Vagina (tissue), 2 donors: ENCODE results near the gene RPS6KA2.

ENCODE experiments used
- CTCF ChIP-seq, 3 experiments: fragments of 450-650 bp in 2 of 3; fragments of 200-600 bp in 1 of 3; sonication (generic) in 1 of 3; IDR thresholded peaks; one replicate each; pipeline ENCODE4 v1.5.1; 2017 to 2019; ENCODE audit warnings: antibody characterized with exemption in 3 of 3, mild to moderate bottlenecking in 2 of 3, moderate library complexity in 2 of 3
- POLR2A ChIP-seq, 2 donors: fragments of 450-650 bp; IDR thresholded peaks; one replicate each; pipeline ENCODE4 v1.6.1; 2017; ENCODE audit warnings: antibody characterized with exemption in 2 of 2, mild to moderate bottlenecking in 2 of 2, moderate library complexity in 2 of 2

- TF ChIP-seq CTCF (IDR thresholded peaks at IDR 0.05) (no peak), POLR2A (IDR thresholded peaks at IDR 0.05) (no peak)
These were observed 261.8 kb downstream of the RPS6KA2 start for GRCh38 chr6:166365221-166365620.
